ENCODE results near the gene MYO5C.
"Not testable (repeated sequence)": the region's sequence is repeated elsewhere in the genome, so short reads cannot be mapped to it uniquely, and the experiment has no call there.

MYO5C gene

GRCh38 chr15:52200831-52201365 lies 94.7 kb downstream of the MYO5C start:
- DNase-seq: no peak

- DNase-seq: no peak
Measured at GRCh38 chr15:52199271-52199670, 96.3 kb downstream of the MYO5C start.

GRCh38 chr15:52196891-52197290 lies 98.7 kb downstream of the MYO5C start:
- DNase-seq: no peak

GRCh38 chr15:52193791-52194190 lies 101.8 kb downstream of the MYO5C start:
- DNase-seq: no peak

GRCh38 chr15:52193321-52193720 lies 102.3 kb downstream of the MYO5C start:
- no peak for DNase-seq

- DNase-seq: no peak
Measured at GRCh38 chr15:52191207-52191606, 104.4 kb downstream of the MYO5C start, which contains the start of gene GNB5. TSS of gene GNB5 (minus strand) at chr15:52191392. CDS start at chr15:52184676, 6,716 bp downstream.

GRCh38 chr15:52186651-52187486 lies 108.7 kb downstream of the MYO5C start:
- no peak for DNase-seq

GRCh38 chr15:52185151-52185561 lies 110.4 kb downstream of the MYO5C start:
- no peak for DNase-seq

- no peak for DNase-seq
Measured at GRCh38 chr15:52184721-52185120, 110.9 kb downstream of the MYO5C start.

GRCh38 chr15:52183562-52184173 lies 111.9 kb downstream of the MYO5C start:
- no peak for DNase-seq

- no peak for DNase-seq
Measured at GRCh38 chr15:52181938-52182780, 113.4 kb downstream of the MYO5C start.

- no peak for DNase-seq
Measured at GRCh38 chr15:52180851-52181450, 114.7 kb downstream of the MYO5C start.

GRCh38 chr15:52180196-52180835 lies 115.3 kb downstream of the MYO5C start:
- peak; percentile 10 for DNase-seq

- DNase-seq: peak; percentile 87
Measured at GRCh38 chr15:52179278-52180195, 116.1 kb downstream of the MYO5C start.

GRCh38 chr15:52178765-52179164 lies 116.8 kb downstream of the MYO5C start:
- no peak for DNase-seq

- DNase-seq: no peak
Measured at GRCh38 chr15:52172869-52173268, 122.7 kb downstream of the MYO5C start.

- no peak for DNase-seq
Measured at GRCh38 chr15:52171807-52172206, 123.8 kb downstream of the MYO5C start.

GRCh38 chr15:52171386-52171785 lies 124.2 kb downstream of the MYO5C start:
- DNase-seq: no peak

GRCh38 chr15:52170199-52170598 lies 125.4 kb downstream of the MYO5C start:
- DNase-seq: not testable (repeated sequence)

- not testable (repeated sequence) for DNase-seq
Measured at GRCh38 chr15:52165494-52166131, 130.0 kb downstream of the MYO5C start.

All from stimulated activated CD4-positive, alpha-beta T cell treated with anti-CD3 and anti-CD28 coated beads, Interleukin-1b, Interleukin-23, amount 100 ng/mL, for 48 hours (primary cell).